CD1c-positive myeloid dendritic cell (primary cell): ENCODE results near the gene TEX53.
A peak's percentile ranks its signal among the peaks of the same experiment; 100 is the strongest.

Source experiments
- DNase-seq: peaks from one replicate; pipeline ENCODE4 v3.0.0-alpha.2; 2016; ENCODE audit errors: extremely low spot score

TEX53 gene

DNA sequence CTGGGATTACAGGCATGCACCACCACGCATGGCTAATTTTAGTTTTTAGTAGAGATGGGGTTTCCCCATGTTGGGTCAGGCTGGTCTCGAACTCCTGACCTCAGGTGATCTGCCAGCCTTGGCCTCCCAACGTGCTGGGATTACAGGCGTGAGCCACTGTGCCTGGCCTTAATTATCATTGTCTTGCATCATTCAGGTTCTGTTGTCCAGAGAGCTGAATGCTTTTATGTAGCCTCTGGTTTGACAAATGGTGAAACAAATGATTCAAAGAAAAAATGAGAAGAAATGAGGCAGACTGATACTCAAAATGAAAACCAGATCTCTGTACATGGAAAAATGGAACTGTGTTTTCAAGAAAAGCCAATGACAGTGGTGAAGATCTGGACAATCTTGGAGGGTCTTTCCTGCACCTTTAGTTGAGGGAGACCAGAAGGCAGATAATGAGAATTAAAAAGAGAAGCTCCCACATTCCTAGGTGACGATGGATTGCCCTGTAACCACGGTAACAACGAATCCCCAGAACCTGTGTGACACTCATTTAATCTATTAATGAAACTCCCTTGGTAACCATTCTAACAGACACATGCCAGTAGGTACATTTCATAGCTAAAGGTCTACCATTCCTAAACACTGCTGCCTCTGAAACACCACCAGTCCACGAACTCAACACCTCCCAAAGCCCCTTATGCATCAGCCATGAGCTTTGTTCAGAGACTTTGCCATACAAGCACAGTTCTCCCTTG is 22.8 kb upstream of the TEX53 start:
- DNase-seq = no peak

DNA sequence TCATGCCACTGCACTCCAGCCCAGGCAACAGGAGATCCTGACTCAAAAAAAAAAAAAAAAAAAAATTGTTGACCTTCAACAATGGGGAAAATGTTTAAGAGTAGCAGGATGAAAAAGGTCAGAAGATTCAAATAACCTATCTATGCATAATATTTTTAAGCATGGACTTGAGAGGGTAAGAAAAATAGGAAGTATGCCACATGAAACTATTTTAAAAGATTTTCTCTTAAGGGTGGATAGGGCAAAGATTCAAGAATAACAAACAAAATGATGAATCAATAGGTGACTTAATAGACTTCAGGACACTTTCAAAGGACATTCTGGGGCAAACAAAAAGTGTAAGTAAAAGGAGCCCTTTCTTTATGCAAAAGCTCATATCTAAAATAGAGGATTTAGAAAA is 21.2 kb upstream of the TEX53 start:
- no peak for DNase-seq

DNA sequence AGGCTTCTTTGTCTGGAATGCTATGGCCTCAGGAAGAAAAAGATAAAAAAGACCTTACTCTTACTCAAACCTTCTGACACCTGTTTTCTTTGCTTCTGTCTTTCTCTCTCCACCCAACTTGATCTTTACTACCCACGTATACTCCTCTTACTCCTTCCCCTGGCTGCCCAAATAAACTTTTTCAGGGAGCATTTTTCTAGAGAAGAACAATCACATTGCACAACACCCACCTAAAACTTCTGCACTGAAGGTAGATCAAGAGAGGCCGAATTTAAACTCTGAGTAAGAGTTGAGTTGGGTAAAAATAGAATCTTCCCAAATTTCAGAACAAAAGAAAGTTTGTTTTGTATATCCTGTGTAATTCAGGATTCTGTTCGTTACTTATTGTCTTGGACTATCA is 20.5 kb upstream of the TEX53 start:
- no peak for DNase-seq

DNA sequence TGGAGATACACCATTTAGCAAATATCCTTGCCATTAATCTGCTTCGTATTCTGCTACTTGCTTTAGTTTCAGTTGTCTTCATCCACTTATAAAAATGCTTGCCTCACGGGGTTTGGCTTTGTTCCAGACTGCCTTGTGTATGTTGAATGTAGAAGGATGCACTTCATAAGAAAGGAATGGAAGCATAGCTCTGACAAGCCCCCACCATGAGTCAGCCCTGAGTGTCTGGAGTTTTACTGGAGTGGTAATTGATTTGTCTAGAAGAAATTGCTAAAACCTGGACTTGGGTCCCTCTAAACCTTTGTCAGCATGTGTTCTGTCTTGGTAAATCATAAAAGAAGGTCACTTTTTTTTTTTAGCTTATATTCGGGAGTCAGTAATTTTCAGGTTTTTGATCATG is 19.8 kb upstream of the TEX53 start:
- no peak for DNase-seq

DNA sequence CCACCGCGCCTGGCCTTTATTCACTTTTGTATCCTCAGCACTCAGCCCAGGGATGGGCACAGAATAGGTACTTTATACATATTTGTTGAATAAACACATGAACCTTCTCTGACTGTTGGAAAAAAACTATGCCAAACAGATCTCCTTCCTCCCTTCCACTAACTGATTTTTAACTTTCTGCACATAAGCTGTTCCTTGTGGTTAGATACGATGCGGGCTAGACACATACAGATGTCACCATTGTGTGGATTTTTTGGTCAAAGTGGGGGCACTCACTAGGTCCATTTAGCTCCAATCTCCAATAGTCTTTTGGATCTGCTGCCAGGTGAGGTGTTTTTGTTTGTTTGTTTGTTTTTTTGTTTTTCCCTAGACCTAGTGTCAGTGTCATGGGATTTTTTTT is 19.3 kb upstream of the TEX53 start:
- no peak for DNase-seq

DNA sequence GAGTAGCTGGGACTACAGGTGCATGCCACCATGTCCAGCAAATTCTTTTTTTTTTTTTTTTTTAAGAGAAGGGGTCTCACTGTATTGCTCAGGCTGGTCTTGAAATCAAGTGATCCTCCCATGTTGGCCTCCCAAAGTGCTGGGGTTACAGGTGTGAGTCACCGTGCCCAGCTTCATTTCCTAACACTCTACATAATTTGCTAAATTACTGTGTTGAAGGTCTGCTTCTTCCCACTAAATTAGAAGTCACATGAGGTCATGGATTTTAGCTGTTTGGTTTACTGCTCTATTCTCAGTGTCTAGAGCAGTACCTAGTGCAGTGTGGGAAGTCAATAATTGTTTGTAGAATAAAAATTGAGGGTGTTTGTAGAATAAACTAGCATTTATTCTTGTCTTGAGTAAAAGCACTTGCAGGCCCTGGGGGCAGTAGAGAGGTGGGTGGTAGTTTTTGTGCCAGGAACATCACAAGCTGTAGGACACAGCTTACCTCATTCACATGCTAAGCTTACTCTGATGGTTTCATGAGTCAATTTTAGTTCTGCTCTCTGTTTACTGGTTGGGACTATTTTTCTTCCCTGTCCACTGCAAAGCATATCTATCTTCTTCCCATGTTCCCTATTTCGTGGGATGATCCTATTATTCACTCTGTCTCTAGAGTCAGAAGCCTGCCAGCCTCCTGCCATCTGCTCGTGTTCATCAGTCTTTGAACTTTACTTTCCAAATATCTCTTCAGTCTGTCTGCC is 17.4 kb upstream of the TEX53 start:
- no peak for DNase-seq

DNA sequence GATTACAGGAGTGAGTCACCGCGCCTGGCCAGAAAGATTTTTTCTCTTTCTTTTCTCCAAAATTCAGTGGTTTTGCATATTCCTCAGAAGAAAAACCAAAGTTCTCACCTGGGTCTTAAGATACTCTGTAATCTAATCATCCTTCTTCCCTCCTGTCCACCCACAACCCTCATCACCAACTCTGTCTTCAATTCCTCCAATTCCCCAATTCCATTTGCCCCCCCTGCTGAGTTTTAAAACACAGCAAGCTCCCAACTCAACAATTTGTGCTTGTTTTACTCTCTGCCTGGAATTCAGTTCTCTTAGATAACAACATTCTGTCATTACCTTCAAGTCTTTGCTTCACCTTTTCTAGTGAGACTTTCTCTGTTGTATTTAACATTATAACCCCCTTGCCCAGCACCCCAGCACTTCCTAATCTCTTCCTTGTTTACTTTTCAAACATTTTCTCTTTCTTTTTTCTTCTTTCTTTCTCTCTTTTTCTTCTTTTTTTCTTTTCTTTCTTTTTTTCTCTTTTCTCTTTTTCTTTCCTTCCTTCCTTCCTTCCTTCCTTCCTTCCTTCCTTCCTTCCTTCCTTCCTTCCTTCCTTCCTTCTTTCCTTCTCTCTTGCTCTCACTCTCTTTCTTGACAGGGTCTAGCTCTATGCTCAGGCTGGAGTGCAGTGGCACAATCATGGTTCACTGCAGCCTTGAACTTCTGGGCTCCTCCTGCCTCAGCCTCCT is 16.6 kb upstream of the TEX53 start:
- DNase-seq = no peak

DNA sequence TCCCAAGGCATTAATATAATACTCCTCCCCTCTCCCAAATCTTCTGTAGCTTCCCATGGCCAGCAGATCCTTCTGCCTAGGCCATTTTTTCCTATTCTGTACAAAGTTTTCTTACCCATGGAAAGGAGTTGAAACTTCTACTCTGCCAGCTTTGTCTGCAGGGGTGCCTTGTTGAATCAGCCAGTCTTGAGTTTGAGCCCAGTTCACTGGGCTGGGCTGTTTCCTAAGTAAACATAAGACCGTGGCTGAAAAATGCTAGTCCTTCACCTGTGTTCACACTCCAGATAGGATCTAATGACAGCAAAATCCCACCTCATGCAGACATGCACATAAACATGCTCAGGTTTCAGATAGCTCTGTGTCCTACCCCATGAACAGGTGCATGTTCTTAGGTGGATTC is 14.0 kb upstream of the TEX53 start:
- no peak for DNase-seq

DNA sequence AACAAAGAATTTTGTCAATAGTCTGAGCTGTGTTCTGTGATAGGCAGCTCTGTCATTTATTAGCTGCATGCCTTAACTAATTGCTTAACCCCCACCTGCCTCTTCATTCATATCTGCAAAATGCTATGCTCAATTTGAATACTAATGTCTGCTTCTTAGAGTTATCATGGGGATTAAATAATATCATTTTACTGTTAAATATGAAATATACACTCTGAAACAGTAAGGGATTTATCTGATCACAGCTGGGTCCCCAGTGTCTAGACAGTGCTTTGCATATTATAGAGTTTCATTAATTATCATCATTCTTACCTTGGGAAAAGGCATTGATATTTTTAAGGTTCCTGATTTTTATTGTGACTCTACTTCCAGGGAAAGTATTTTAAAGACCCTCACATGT is 12.4 kb upstream of the TEX53 start:
- DNase-seq = no peak

DNA sequence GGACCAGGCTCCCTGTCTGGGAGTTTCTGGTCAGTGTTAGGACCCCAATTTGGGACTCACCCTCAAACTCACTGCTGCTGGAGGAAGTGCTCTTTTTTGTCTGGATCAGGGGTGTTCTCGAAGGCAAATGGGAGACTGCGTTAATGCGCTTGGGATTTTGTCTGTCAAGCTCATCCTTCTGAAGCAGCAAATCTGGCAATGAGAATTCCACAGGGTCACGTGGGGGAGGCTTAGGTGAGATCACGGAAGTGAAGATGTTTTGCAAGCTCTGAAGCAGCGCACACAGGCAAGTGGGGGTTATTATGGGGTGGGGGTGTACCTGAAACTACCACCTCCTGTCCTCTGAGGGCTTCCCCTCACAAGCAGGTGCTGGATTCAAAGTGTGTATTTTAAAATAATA is 10.5 kb upstream of the TEX53 start:
- no peak for DNase-seq

DNA sequence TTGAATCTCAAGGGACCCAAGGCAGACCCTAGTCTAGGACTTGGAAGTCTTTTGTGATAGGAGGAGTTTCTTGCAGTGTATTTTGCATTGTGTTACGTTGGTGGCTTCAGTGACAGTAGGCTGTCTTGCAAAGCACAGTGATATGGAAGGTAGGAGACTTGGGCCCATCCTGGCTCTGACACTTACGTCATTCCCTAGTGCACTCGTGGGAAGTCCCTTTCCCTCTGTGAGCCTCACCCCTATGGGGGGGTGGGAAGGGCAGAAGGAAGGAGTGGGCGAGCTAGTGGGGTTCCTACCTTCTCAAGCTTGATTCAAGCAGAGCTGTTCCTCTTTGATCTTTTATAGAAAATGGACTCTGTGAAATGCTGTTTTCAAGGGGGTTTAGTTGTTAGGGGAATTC is 9.2 kb upstream of the TEX53 start:
- DNase-seq = peak; percentile 53

DNA sequence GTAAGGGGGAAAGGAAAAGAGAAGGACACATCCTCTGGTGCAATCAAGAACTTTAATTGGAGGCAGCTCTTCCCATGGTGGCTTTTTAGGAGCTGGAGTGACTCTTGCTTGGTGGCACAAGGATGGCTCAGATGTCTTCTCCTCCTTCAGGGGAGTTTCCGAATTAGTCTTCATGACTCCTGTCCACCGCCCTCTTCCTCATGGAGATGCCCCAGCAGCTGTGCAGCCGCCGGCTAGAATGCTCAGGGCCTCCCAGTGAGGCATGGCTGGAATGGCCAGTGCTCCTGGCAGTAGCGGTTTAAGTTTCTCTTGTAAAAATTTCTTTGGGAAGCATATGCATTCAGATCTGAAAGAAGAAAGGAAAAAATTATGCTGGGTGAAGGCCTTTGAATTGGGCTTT is 8.8 kb upstream of the TEX53 start:
- no peak for DNase-seq

DNA sequence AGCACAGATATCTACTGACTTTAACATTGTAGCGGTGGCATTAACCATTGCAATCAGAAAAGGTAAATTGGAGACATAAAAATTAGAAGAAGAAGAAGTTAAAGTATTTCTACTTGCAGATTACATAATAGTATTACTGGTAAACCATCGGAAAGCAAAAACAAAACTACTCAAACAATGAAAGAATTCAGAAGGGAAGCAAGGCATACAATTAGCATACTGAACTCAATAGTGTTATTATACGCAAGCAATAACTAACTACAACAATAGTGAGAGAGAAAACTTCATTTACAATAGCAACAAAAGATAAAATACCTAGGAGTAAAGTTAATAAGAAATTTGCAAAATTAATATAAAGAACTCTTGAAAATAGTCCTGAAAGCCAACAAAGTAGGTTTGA is 6.6 kb upstream of the TEX53 start:
- no peak for DNase-seq

DNA sequence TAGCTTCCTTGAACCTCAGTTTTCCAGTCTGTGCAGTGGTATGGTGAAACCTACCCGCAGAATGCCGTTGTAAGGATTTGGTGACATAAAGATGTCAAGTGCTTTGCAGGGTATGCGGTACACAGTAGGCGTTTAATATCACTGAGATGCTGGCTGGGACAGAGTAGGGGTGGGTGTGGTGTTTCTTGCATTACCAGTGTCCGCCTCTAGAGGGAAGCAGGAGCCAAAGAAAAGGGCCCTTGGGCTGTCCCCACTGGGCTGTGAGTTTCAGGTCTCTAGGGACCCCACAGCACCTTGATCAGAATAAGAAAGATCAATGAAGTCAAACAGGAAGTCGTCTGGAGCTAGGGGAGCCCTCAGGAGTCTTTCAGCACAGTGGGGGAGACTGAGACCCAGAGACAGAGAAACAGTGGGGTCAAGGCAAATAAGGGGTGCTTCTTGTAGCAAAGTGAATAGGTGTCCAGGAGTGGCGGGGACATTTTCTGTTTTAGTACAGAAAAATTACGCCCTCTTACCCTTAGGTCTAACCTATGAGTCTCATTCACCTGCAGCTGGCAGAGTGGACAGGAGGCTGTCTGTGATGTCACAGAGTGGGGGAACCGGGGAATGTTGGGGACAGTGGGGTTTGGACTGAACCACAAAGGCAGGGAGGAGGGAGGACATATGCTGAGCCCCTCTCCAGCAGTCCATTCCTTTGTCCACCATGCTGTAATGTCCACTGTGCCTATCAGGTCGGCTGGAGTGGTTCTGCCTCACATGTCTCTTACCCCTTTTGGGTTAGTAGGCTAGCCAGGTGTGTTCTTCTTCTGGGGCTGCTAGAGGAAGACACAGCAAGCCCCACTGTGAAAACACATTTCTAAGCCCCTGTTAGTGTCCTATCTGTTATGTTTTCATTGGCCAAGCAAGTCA is 4.7 kb upstream of the TEX53 start:
- peak; percentile 63 for DNase-seq

DNA sequence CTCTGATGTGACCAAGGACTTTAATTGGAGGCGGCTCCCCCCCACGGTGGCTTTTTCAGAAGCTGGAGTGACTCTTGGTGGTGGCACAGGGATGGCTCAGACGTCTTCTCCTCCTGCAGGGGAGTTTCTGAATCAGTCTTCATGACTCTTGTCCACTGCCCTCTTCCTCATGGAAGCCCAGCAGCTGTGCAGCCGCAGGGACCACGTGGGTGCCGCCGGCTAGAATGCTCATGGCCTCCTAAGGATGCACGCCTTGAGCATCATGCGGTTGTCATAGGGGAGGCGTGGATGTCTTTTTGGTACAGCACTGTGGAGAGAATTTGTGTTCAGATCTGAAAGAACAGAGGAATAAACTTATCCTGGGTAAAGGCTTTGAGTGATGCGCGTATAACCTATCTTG is 1.3 kb downstream of the TEX53 start:
- no peak for DNase-seq

DNA sequence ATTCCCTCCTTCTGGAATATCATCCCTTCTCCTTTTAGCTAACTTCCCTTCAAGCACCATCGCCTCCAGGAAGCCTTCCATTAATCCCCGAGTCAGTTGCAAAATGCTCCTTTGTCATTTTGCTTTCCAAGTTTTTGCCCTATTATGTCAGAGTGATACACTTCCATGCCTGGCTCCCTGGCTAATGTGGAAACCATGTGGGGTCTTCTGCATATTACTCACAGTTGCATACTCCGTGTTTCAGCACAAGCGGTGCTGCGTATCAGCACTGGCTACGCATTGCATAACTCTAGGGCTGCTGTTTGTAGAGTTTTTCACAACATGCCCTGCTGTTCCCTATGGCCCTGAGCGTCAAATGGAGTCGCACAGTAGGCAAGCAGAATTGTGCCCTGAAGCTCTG is 1.9 kb downstream of the TEX53 start:
- DNase-seq = no peak

DNA sequence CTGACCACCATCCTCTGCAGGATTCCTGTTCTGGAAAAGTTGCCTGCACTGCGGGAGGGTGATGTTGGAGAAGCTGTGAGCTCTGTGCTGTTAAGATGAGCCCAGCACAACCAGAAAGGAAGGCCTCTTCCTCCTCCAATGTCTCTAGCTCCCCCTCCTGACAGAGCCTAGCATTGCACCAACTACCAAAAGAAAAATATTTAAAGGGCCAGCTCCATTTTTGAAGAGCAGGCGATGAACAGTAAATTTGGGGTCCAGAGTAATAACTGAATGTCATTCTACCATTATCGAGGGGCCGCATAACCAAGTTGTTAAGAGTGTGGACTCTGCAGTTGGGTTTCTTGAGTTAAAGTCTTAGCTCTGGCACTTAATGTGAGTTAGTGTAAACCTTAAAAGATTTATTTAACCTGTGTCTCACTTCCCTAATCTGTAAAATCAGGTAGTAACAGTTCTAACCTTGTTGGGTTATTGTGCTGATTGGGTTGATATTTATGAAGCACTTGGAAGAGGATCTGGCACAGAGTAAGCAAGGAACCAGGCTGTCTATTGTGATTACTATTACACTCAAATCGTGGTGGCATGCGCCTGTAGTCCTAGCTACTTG is 3.9 kb downstream of the TEX53 start:
- peak; percentile 86 for DNase-seq

DNA sequence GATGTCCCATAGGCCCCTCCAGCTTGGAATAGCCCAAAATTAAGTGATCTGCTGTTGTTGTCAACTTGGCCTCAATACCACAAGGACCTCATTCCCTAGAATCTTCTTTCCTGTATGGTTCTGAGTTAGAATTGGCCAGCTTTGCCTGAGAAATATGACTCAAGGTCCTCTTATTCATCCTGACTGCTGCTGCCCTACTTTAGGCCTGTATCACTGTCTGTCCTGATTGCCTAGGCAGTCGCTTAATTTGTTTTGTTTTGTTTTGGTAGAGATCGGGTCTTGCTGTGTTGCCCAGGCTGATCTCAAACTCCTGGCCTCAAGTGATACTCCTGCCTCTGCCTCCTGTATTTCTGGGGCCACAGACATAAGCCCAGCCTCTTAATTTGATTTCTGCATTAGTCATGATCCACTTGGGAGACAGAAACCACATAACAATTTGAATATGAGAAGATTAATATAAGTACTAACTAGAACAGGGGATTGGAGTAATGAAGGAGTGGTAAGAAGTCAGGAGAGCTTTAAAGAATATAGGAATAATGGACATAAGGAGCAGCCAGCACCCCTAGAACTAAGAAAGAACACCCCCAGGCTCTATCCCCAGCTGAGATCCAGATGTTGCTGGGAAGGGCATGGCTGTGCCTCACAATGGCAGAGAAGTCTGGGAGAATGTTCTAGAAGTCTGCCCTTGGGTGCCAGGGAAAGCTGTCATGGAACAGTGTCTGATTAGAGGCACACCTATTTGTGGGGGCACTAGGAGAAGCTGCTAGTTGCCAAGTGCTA is 4.6 kb downstream of the TEX53 start:
- DNase-seq = no peak

DNA sequence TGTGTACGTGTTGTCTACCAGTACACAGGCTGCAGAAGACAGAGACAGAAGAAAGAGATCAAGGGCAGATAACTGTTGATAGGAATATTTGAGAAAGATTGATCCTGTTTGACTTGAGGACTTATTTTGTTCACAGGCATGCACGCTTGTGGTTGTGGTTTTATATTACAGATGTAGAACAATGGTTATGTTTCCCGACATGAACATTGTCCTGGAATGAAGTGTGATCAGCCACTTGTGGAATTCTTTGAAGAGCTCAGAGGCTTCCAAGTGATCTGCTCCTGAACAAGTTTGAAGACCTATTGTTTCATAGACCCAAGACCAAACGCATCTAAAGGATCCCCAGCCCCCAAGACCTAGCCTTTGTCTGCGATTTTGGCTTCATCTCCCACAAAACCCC is 13.7 kb downstream of the TEX53 start:
- DNase-seq = no peak

DNA sequence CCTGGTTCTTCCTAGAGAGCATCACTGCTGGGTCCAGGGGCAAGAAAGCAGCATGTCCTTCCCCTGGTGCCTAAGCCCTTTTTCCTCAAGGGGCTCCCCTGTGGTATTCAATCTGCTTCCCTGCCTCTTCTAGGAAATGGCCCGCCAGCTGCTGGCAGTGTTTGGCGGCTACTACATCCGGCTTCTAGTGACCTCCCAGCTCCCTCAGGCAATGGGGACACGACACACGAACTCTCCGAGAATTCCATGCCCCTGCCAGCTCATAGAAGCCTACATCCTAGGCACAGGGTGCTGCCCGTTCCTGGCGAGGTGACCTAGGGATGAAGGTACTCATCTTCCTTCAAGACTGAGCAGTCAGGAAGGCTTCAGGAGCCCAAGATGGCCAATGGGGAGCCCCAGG is 14.6 kb downstream of the TEX53 start:
- no peak for DNase-seq

DNA sequence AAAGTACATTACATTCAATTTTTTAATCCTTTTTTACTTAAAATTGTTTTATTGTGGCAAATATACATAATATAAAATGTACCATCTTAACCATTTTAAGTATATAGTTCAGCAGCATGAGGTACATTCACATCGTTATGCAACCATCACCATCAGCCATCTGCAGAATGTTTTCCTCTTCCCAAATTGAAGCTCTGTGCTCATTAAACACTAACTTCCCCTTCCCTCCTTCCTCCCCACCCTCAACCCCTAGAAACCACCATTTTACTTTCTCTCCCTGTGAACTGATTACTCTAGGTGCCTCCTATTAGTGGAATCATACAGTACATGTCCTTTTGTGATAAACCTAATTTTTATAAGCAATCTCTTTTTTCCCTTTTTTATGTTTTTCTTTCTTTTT is 15.6 kb downstream of the TEX53 start:
- peak; percentile 9 for DNase-seq
